Trophoblast cell (in vitro differentiated cells and primary cell): ENCODE results near the gene COL2A1.

Source experiments
- DNase-seq, 2 donors: peaks; one replicate each; pipeline ENCODE4 v3.0.0-alpha.2; 2016
- H2AFZ ChIP-seq: 2 replicates; pipeline ENCODE4 v1.6.1; 2013; ENCODE audit warnings: low read length, moderate library complexity, mild to moderate bottlenecking; ENCODE audit not compliant: insufficient read depth, poor library complexity
- H2AK5ac ChIP-seq: 2 replicates; pipeline ENCODE4 v1.6.1; 2013; ENCODE audit warnings: mild to moderate bottlenecking, low read length
- H2BK120ac ChIP-seq: 2 replicates; pipeline ENCODE4 v1.6.1; 2013; ENCODE audit warnings: low read length, mild to moderate bottlenecking, moderate library complexity; ENCODE audit not compliant: insufficient read depth, poor library complexity
- H2BK12ac ChIP-seq: 2 replicates; pipeline ENCODE4 v1.6.1; 2013; ENCODE audit warnings: mild to moderate bottlenecking, low read length, moderate library complexity
- H2BK5ac ChIP-seq: 2 replicates; pipeline ENCODE4 v1.6.1; 2013; ENCODE audit warnings: low read length, low read depth, moderate library complexity, mild to moderate bottlenecking; ENCODE audit not compliant: poor library complexity
- H3K14ac ChIP-seq: 2 replicates; pipeline ENCODE4 v1.6.1; 2013; ENCODE audit warnings: mild to moderate bottlenecking, low read length
- H3K18ac ChIP-seq: 2 replicates; pipeline ENCODE4 v1.6.1; 2013; ENCODE audit warnings: mild to moderate bottlenecking, low read length
- H3K23ac ChIP-seq: 2 replicates; pipeline ENCODE4 v1.6.1; 2013; ENCODE audit warnings: low read length
- H3K27ac ChIP-seq: 2 replicates; pipeline ENCODE4 v1.5.1; 2013; ENCODE audit warnings: low read depth, mild to moderate bottlenecking, inconsistent platforms, low read length, moderate library complexity
- H3K27me3 ChIP-seq: 2 replicates; pipeline ENCODE4 v1.6.1; 2013; ENCODE audit warnings: inconsistent platforms, mild to moderate bottlenecking, low read length, moderate library complexity; ENCODE audit not compliant: insufficient read depth
- H3K36me3 ChIP-seq, 2 experiments: 1 replicate in 1 of 2; 2 replicates in 1 of 2; pipeline ENCODE4 v1.6.1; 2013; ENCODE audit warnings: low read length in 2 of 2, mild to moderate bottlenecking in 2 of 2, moderate library complexity in 1 of 2; ENCODE audit not compliant: insufficient read depth in 2 of 2, control insufficient read depth in 1 of 2
- H3K4ac ChIP-seq: 2 replicates; pipeline ENCODE4 v1.6.1; 2013; ENCODE audit warnings: low read depth, mild to moderate bottlenecking, low read length, moderate library complexity
- H3K4me1 ChIP-seq, 2 experiments: 1 replicate in 1 of 2; 2 replicates in 1 of 2; pipeline ENCODE4 v1.6.1; 2013; ENCODE audit warnings: low read length in 2 of 2, mild to moderate bottlenecking in 2 of 2, moderate library complexity in 1 of 2; ENCODE audit not compliant: insufficient read depth in 2 of 2, control insufficient read depth in 1 of 2
- H3K4me2 ChIP-seq: 2 replicates; pipeline ENCODE4 v1.6.1; 2013; ENCODE audit warnings: inconsistent platforms, mild to moderate bottlenecking, low read length, moderate library complexity
- H3K4me3 ChIP-seq: 2 replicates; pipeline ENCODE4 v1.5.1; 2013; ENCODE audit warnings: mild to moderate bottlenecking, low read depth, low read length, inconsistent platforms
- H3K79me1 ChIP-seq: one replicate; pipeline ENCODE4 v1.6.1; 2013; ENCODE audit warnings: low read length
- H3K79me2 ChIP-seq: 2 replicates; pipeline ENCODE4 v1.6.1; 2013; ENCODE audit warnings: low read length, mild to moderate bottlenecking; ENCODE audit not compliant: control insufficient read depth, insufficient read depth, poor library complexity
- H3K9ac ChIP-seq: 2 replicates; pipeline ENCODE4 v1.6.1; 2013; ENCODE audit warnings: mild to moderate bottlenecking, low read length
- H3K9me3 ChIP-seq: 2 replicates; pipeline ENCODE4 v1.6.1; 2013; ENCODE audit warnings: low read depth, mild to moderate bottlenecking, control low read depth, inconsistent platforms, low read length; ENCODE audit not compliant: insufficient read depth
- H4K12ac ChIP-seq: 2 replicates; pipeline ENCODE4 v1.6.1; 2013; ENCODE audit warnings: low read depth, mild to moderate bottlenecking, low read length, moderate library complexity
- H4K8ac ChIP-seq: 2 replicates; pipeline ENCODE4 v1.6.1; 2013; ENCODE audit warnings: low read depth, mild to moderate bottlenecking, low read length, moderate library complexity
- H4K91ac ChIP-seq: one replicate; pipeline ENCODE4 v1.6.1; 2013; ENCODE audit warnings: low read depth, mild to moderate bottlenecking, low read length, moderate library complexity
- WGBS: extraction: QIAGEN DNeasy Blood & Tissue Kit; methylation state at CpG from one replicate; pipeline ENCODE4 v1.1.7; 2013; ENCODE audit warnings: missing lambda C conversion rate; ENCODE audit not compliant: insufficient read length, insufficient coverage; ENCODE audit errors: extremely low coverage; 5-methylcytosine and 5-hydroxymethylcytosine counted together

The COL2A1 gene

GRCh38 chr12:47939009-47939601, 65.2 kb downstream of the COL2A1 start:
- no peaks in the 10 kb centered on the region for H3K79me1 ChIP-seq
- no peak overlapping the region for H3K14ac ChIP-seq
- no peak overlapping the region for H3K4me3 ChIP-seq
- no peak overlapping the region for H4K91ac ChIP-seq
- H3K9ac ChIP-seq, result no peak overlapping the region
- no peak overlapping the region for H3K27ac ChIP-seq
- H3K79me2 ChIP-seq, result no peaks in the 10 kb centered on the region
- H3K4me1 ChIP-seq, result peaks cover 0 to 6% of the 10 kb centered on the region in 2 experiments
- no peak overlapping the region for H3K4me2 ChIP-seq
- DNase-seq, result no peak
- H3K36me3 ChIP-seq, result no peaks in the 10 kb centered on the region
- H2AK5ac ChIP-seq, result no peak overlapping the region
- no peak overlapping the region for H2BK120ac ChIP-seq
- no peak overlapping the region for H2BK12ac ChIP-seq
- H4K12ac ChIP-seq, result no peak overlapping the region
- no peaks in the 10 kb centered on the region for H3K9me3 ChIP-seq
- H4K8ac ChIP-seq, result no peak overlapping the region
- H3K4ac ChIP-seq, result no peak overlapping the region
- no peak overlapping the region for H2BK5ac ChIP-seq
- no CpG with 5 or more reads among the region's 6 CpGs for WGBS
- no peak overlapping the region for H2AFZ ChIP-seq
- H3K18ac ChIP-seq, result no peak overlapping the region
- no peak overlapping the region for H3K23ac ChIP-seq
- peaks cover 4% of the 10 kb centered on the region for H3K27me3 ChIP-seq

GRCh38 chr12:47938594-47938993, 65.7 kb downstream of the COL2A1 start:
- H4K12ac ChIP-seq, result no peak overlapping the region
- H3K27ac ChIP-seq, result no peak overlapping the region
- H2BK12ac ChIP-seq, result no peak overlapping the region
- H4K8ac ChIP-seq, result no peak overlapping the region
- DNase-seq, result no peak
- H3K36me3 ChIP-seq, result no peaks in the 10 kb centered on the region
- H3K79me1 ChIP-seq, result no peaks in the 10 kb centered on the region
- H2BK5ac ChIP-seq, result no peak overlapping the region
- H3K4me2 ChIP-seq, result no peak overlapping the region
- H3K27me3 ChIP-seq, result peaks cover 4% of the 10 kb centered on the region
- H4K91ac ChIP-seq, result no peak overlapping the region
- no peak overlapping the region for H2BK120ac ChIP-seq
- H3K79me2 ChIP-seq, result no peaks in the 10 kb centered on the region
- H3K14ac ChIP-seq, result no peak overlapping the region
- no peak overlapping the region for H3K4ac ChIP-seq
- H3K4me1 ChIP-seq, result peaks cover 0 to 6% of the 10 kb centered on the region in 2 experiments
- no peaks in the 10 kb centered on the region for H3K9me3 ChIP-seq
- no peak overlapping the region for H3K9ac ChIP-seq
- no peak overlapping the region for H3K4me3 ChIP-seq
- no peak overlapping the region for H3K18ac ChIP-seq
- H2AFZ ChIP-seq, result no peak overlapping the region
- H3K23ac ChIP-seq, result no peak overlapping the region
- no peak overlapping the region for H2AK5ac ChIP-seq
- WGBS, result no CpG with 5 or more reads among the region's 4 CpGs

GRCh38 chr12:47938093-47938492, 66.2 kb downstream of the COL2A1 start:
- H3K14ac ChIP-seq, result no peak overlapping the region
- no peaks in the 10 kb centered on the region for H3K79me1 ChIP-seq
- no peak for DNase-seq
- peaks cover 4% of the 10 kb centered on the region for H3K27me3 ChIP-seq
- H3K18ac ChIP-seq, result no peak overlapping the region
- no peak overlapping the region for H3K27ac ChIP-seq
- no peak overlapping the region for H4K12ac ChIP-seq
- H3K4me2 ChIP-seq, result no peak overlapping the region
- no peak overlapping the region for H4K91ac ChIP-seq
- H3K36me3 ChIP-seq, result no peaks in the 10 kb centered on the region
- H3K4ac ChIP-seq, result no peak overlapping the region
- H3K9ac ChIP-seq, result no peak overlapping the region
- no peak overlapping the region for H3K23ac ChIP-seq
- H4K8ac ChIP-seq, result no peak overlapping the region
- H2BK120ac ChIP-seq, result no peak overlapping the region
- H2BK5ac ChIP-seq, result no peak overlapping the region
- WGBS, result no CpG with 5 or more reads among the region's 1 CpG
- no peak overlapping the region for H2BK12ac ChIP-seq
- H3K9me3 ChIP-seq, result no peaks in the 10 kb centered on the region
- H2AFZ ChIP-seq, result no peak overlapping the region
- H3K4me1 ChIP-seq, result peaks cover 0 to 6% of the 10 kb centered on the region in 2 experiments
- no peaks in the 10 kb centered on the region for H3K79me2 ChIP-seq
- no peak overlapping the region for H3K4me3 ChIP-seq
- H2AK5ac ChIP-seq, result no peak overlapping the region

- DNase-seq, result no peak
- no peak overlapping the region for H2BK5ac ChIP-seq
- H3K18ac ChIP-seq, result no peak overlapping the region
- no peak overlapping the region for H2AK5ac ChIP-seq
- no peaks in the 10 kb centered on the region for H3K79me1 ChIP-seq
- WGBS, result no CpG with 5 or more reads among the region's 9 CpGs
- no peak overlapping the region for H2AFZ ChIP-seq
- no peak overlapping the region for H3K4me3 ChIP-seq
- H3K79me2 ChIP-seq, result no peaks in the 10 kb centered on the region
- H3K4me2 ChIP-seq, result no peak overlapping the region
- H3K36me3 ChIP-seq, result no peaks in the 10 kb centered on the region
- no peak overlapping the region for H3K4ac ChIP-seq
- H3K9me3 ChIP-seq, result no peaks in the 10 kb centered on the region
- no peak overlapping the region for H4K12ac ChIP-seq
- H4K91ac ChIP-seq, result no peak overlapping the region
- peaks cover 11 to 14% of the 10 kb centered on the region in 2 experiments for H3K4me1 ChIP-seq
- no peak overlapping the region for H2BK12ac ChIP-seq
- H2BK120ac ChIP-seq, result no peak overlapping the region
- H4K8ac ChIP-seq, result no peak overlapping the region
- no peak overlapping the region for H3K14ac ChIP-seq
- no peak overlapping the region for H3K9ac ChIP-seq
- no peak overlapping the region for H3K27ac ChIP-seq
- no peak overlapping the region for H3K23ac ChIP-seq
- H3K27me3 ChIP-seq, result no peaks in the 10 kb centered on the region
These were observed 69.1 kb downstream of the COL2A1 start for GRCh38 chr12:47935184-47935583.
